ENCODE data around the gene MID1IP1. TPM values are rescaled to one million over a fixed set of nuclear protein-coding genes. Genes with fewer than 3 reads are reported as not detected.

MID1IP1 gene
- total and polyA plus RNA-seq, 2 of the 13 experiments (the other 11 are each of a cell fraction or from before 2014, with no cell fraction given), result 35.7 to 36.1 TPM

DNA sequence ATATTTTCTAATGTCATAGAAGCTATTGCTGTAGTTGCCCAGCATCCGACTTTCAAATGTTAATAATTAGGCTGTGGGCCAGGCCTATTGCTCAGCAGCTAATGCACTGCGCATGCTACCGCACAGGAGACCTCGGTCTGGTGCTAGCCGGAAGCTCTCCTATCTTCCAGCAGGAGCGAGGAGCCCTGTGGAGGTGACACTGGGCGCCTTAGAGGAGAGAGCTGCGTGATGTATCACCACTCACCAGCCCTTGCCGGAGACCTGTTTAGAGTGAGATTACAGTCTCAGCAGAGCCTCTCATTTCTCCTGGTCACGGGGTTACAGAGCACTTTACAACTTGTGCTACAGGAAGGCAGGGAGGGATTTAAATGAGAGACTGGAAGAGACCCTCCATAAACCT is 31.1 kb upstream of the MID1IP1 start:
- no peaks in the 10 kb centered on the region for H3K79me2 ChIP-seq (ENCODE audit: insufficient read depth, low read length)
- H3K9me3 ChIP-seq (ENCODE audit: low read length), result no peaks in the 10 kb centered on the region
- 50% methylated on average over 1 of the region's 10 CpGs for WGBS (ENCODE audit: low lambda C conversion rate)
- no peak overlapping the region for H2AFZ ChIP-seq (ENCODE audit: low read length)
- H3K4me3 ChIP-seq (replicated peaks in 1 of 3; ENCODE audit: insufficient read depth in 1 of 3, low read depth in 2 of 3, low read length in 3 of 3), result no peak overlapping the region
- BruUV-seq (replicated peaks), result no TSS peak
- H3K4me2 ChIP-seq (ENCODE audit: low read depth, low read length), result no peak overlapping the region
- DNase-seq (ENCODE audit: low spot score) (no peak), ATAC-seq (no peak), FAIRE-seq (no peak)
- ChIA-PET POLR2A (no interaction called here), CTCF (ENCODE audit: low intra/inter-chr PET ratio, low total read pairs) (no interaction called here)
- no peak overlapping the region for H3K9ac ChIP-seq (ENCODE audit: insufficient read depth, low read depth, low read length)
- intact Hi-C loops (cut with micrococcal nuclease; ENCODE audit: unreplicated experiment), result no loop called here
- H3K27ac ChIP-seq (ENCODE audit: extremely low read length, insufficient read depth, low read length), result no peak overlapping the region
- in situ Hi-C loops (cut with HindIII; ENCODE audit: extremely low pct_ligation_motif_present, low pct_unique_long_range_greater_than_20kb), result no loop called here
- H3K36me3 ChIP-seq (replicated peaks in 1 of 2; ENCODE audit: control insufficient read depth in 1 of 2, insufficient read depth in 2 of 2, low read length in 2 of 2), result no peaks in the 10 kb centered on the region
- no peaks in the 10 kb centered on the region for H3K4me1 ChIP-seq (ENCODE audit: insufficient read depth, low read length)
- H4K20me1 ChIP-seq (ENCODE audit: insufficient read depth, low read length), result no peaks in the 10 kb centered on the region
- no peaks in the 10 kb centered on the region; a peak in 1 of 5 replicates for H3K27me3 ChIP-seq (ENCODE audit: control insufficient read depth in 1 of 2, insufficient read depth in 2 of 2, low read length in 2 of 2)
- TF ChIP-seq, protein P1, sequence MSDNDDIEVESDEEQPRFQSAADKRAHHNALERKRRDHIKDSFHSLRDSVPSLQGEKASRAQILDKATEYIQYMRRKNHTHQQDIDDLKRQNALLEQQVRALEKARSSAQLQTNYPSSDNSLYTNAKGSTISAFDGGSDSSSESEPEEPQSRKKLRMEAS (IDR thresholded peaks at IDR 0.05), result no peak
- TF ChIP-seq ATF6 (CRISPR knock-in tag; conservative IDR thresholded peaks at IDR 0.05) (no peak), ZNF124 (CRISPR knock-in tag; IDR thresholded peaks at IDR 0.05) (no peak), JUNB (CRISPR knock-in tag; IDR thresholded peaks at IDR 0.05; ENCODE audit: borderline replicate concordance) (no peak), CEBPB (IDR thresholded peaks at IDR 0.05; ENCODE audit: borderline replicate concordance, low read depth, low read length) (no peak), ARID4A (CRISPR knock-in tag; IDR thresholded peaks at IDR 0.05; ENCODE audit: borderline replicate concordance) (no peak), ATAD3A (CRISPR knock-in tag; IDR thresholded peaks at IDR 0.05) (no peak), ZFP36L2 (CRISPR knock-in tag; IDR thresholded peaks at IDR 0.05) (no peak), ZNF225 (CRISPR knock-in tag; IDR thresholded peaks at IDR 0.05) (no peak), HMG20B (CRISPR knock-in tag; conservative IDR thresholded peaks at IDR 0.05) (no peak), MBNL3 (CRISPR knock-in tag; conservative IDR thresholded peaks at IDR 0.05) (no peak), ZNF337 (CRISPR knock-in tag; IDR thresholded peaks at IDR 0.05; ENCODE audit: borderline replicate concordance, low read depth) (no peak), ZNF263 (CRISPR knock-in tag; IDR thresholded peaks at IDR 0.05) (no peak), ZFP62 (CRISPR knock-in tag; IDR thresholded peaks at IDR 0.05) (no peak), ISL2 (CRISPR knock-in tag; IDR thresholded peaks at IDR 0.05) (no peak), GFI1 (CRISPR knock-in tag; IDR thresholded peaks at IDR 0.05; ENCODE audit: borderline replicate concordance) (no peak), DR1 (CRISPR knock-in tag; IDR thresholded peaks at IDR 0.05) (no peak), ZNF496 (CRISPR knock-in tag; IDR thresholded peaks at IDR 0.05; ENCODE audit: insufficient replicate concordance) (no peak)
- TF ChIP-seq, protein P2, sequence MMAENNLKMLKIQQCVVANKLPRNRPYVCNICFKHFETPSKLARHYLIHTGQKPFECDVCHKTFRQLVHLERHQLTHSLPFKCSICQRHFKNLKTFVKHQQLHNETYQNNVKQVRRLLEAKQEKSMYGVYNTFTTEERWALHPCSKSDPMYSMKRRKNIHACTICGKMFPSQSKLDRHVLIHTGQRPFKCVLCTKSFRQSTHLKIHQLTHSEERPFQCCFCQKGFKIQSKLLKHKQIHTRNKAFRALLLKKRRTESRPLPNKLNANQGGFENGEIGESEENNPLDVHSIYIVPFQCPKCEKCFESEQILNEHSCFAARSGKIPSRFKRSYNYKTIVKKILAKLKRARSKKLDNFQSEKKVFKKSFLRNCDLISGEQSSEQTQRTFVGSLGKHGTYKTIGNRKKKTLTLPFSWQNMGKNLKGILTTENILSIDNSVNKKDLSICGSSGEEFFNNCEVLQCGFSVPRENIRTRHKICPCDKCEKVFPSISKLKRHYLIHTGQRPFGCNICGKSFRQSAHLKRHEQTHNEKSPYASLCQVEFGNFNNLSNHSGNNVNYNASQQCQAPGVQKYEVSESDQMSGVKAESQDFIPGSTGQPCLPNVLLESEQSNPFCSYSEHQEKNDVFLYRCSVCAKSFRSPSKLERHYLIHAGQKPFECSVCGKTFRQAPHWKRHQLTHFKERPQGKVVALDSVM (CRISPR knock-in tag; IDR thresholded peaks at IDR 0.05), result no peak
